ENCODE measurements around the gene TANC1. TPM values are rescaled to one million over a fixed set of nuclear protein-coding genes. Genes with fewer than 3 reads are reported as not detected.

TANC1 gene
- total RNA-seq, 1 experiment from 2014 or later: not detected

GRCh38 chr2:159251296-159252173 is 283.1 kb downstream of the TANC1 start:
- Histone ChIP-seq H3K4me1 (ENCODE audit: low read length) (no peaks in the 10 kb centered on the region), H3K27ac (ENCODE audit: low read length) (no peak overlapping the region), H3K9ac (ENCODE audit: low read length) (no peak overlapping the region), H3K36me3 (ENCODE audit: insufficient read depth, low read length) (no peaks in the 10 kb centered on the region), H3K4me3 (ENCODE audit: low read length) (no peak overlapping the region), H3K9me3 (ENCODE audit: low read length) (no peaks in the 10 kb centered on the region), H3K9me2 (replicated peaks; ENCODE audit: insufficient read depth, low read length) (no peaks in the 10 kb centered on the region), H4K20me1 (ENCODE audit: insufficient read depth, low read depth, low read length) (no peaks in the 10 kb centered on the region), H3K4me2 (ENCODE audit: low read depth, low read length, poor library complexity, severe bottlenecking) (no peak overlapping the region), H3K79me2 (ENCODE audit: low read length) (no peaks in the 10 kb centered on the region), H3K27me3 (ENCODE audit: low read length) (no peaks in the 10 kb centered on the region), H2AFZ (ENCODE audit: low read length) (no peak overlapping the region)
- DNase-seq: no peak

GRCh38 chr2:159252905-159253304 is 284.5 kb downstream of the TANC1 start:
- no peak for DNase-seq
- no peaks in the 10 kb centered on the region for H3K79me2 ChIP-seq (ENCODE audit: low read length)
- H3K9ac ChIP-seq (ENCODE audit: low read length): no peak overlapping the region
- H3K4me3 ChIP-seq (ENCODE audit: low read length): no peak overlapping the region
- no peak overlapping the region for H3K4me2 ChIP-seq (ENCODE audit: low read depth, low read length, poor library complexity, severe bottlenecking)
- no peaks in the 10 kb centered on the region for H3K9me3 ChIP-seq (ENCODE audit: low read length)
- no peak overlapping the region for H2AFZ ChIP-seq (ENCODE audit: low read length)
- no peaks in the 10 kb centered on the region for H3K27me3 ChIP-seq (ENCODE audit: low read length)
- no peaks in the 10 kb centered on the region for H3K36me3 ChIP-seq (ENCODE audit: insufficient read depth, low read length)
- H3K9me2 ChIP-seq (replicated peaks; ENCODE audit: insufficient read depth, low read length): no peaks in the 10 kb centered on the region
- no peaks in the 10 kb centered on the region for H4K20me1 ChIP-seq (ENCODE audit: insufficient read depth, low read depth, low read length)
- H3K27ac ChIP-seq (ENCODE audit: low read length): no peak overlapping the region
- no peaks in the 10 kb centered on the region for H3K4me1 ChIP-seq (ENCODE audit: low read length)

- Histone ChIP-seq H3K4me3 (ENCODE audit: low read length) (no peak overlapping the region), H3K79me2 (ENCODE audit: low read length) (no peaks in the 10 kb centered on the region), H4K20me1 (ENCODE audit: insufficient read depth, low read depth, low read length) (no peaks in the 10 kb centered on the region), H3K9me3 (ENCODE audit: low read length) (no peaks in the 10 kb centered on the region), H3K9me2 (replicated peaks; ENCODE audit: insufficient read depth, low read length) (no peaks in the 10 kb centered on the region), H3K36me3 (ENCODE audit: insufficient read depth, low read length) (no peaks in the 10 kb centered on the region), H3K27me3 (ENCODE audit: low read length) (no peaks in the 10 kb centered on the region), H3K27ac (ENCODE audit: low read length) (no peak overlapping the region), H3K4me2 (ENCODE audit: low read depth, low read length, poor library complexity, severe bottlenecking) (no peak overlapping the region), H3K4me1 (ENCODE audit: low read length) (no peaks in the 10 kb centered on the region), H2AFZ (ENCODE audit: low read length) (no peak overlapping the region), H3K9ac (ENCODE audit: low read length) (no peak overlapping the region)
- DNase-seq: no peak
Observed at GRCh38 chr2:159256159-159256558, 287.7 kb downstream of the TANC1 start.

- Histone ChIP-seq H4K20me1 (ENCODE audit: insufficient read depth, low read depth, low read length) (no peaks in the 10 kb centered on the region), H3K9me2 (replicated peaks; ENCODE audit: insufficient read depth, low read length) (no peaks in the 10 kb centered on the region), H3K79me2 (ENCODE audit: low read length) (no peaks in the 10 kb centered on the region), H3K36me3 (ENCODE audit: insufficient read depth, low read length) (no peaks in the 10 kb centered on the region), H3K9me3 (ENCODE audit: low read length) (no peaks in the 10 kb centered on the region), H2AFZ (ENCODE audit: low read length) (no peak overlapping the region), H3K4me1 (ENCODE audit: low read length) (no peaks in the 10 kb centered on the region), H3K4me3 (ENCODE audit: low read length) (no peak overlapping the region), H3K27ac (ENCODE audit: low read length) (no peak overlapping the region), H3K4me2 (ENCODE audit: low read depth, low read length, poor library complexity, severe bottlenecking) (no peak overlapping the region), H3K9ac (ENCODE audit: low read length) (no peak overlapping the region), H3K27me3 (ENCODE audit: low read length) (no peaks in the 10 kb centered on the region)
- DNase-seq: no peak
Observed at GRCh38 chr2:159262226-159262625, 293.8 kb downstream of the TANC1 start.

- H3K36me3 ChIP-seq (ENCODE audit: insufficient read depth, low read length): no peaks in the 10 kb centered on the region
- H3K4me1 ChIP-seq (ENCODE audit: low read length): no peaks in the 10 kb centered on the region
- H2AFZ ChIP-seq (ENCODE audit: low read length): no peak overlapping the region
- no peak overlapping the region for H3K4me3 ChIP-seq (ENCODE audit: low read length)
- H3K4me2 ChIP-seq (ENCODE audit: low read depth, low read length, poor library complexity, severe bottlenecking): no peak overlapping the region
- H3K9me3 ChIP-seq (ENCODE audit: low read length): no peaks in the 10 kb centered on the region
- no peak for DNase-seq
- no peaks in the 10 kb centered on the region for H3K79me2 ChIP-seq (ENCODE audit: low read length)
- no peak overlapping the region for H3K9ac ChIP-seq (ENCODE audit: low read length)
- no peaks in the 10 kb centered on the region for H4K20me1 ChIP-seq (ENCODE audit: insufficient read depth, low read depth, low read length)
- no peak overlapping the region for H3K27ac ChIP-seq (ENCODE audit: low read length)
- H3K27me3 ChIP-seq (ENCODE audit: low read length): no peaks in the 10 kb centered on the region
- H3K9me2 ChIP-seq (replicated peaks; ENCODE audit: insufficient read depth, low read length): no peaks in the 10 kb centered on the region
Observed at GRCh38 chr2:159262904-159263303, 294.5 kb downstream of the TANC1 start.

- Histone ChIP-seq H2AFZ (ENCODE audit: low read length) (no peak overlapping the region), H3K27me3 (ENCODE audit: low read length) (no peaks in the 10 kb centered on the region), H3K4me2 (ENCODE audit: low read depth, low read length, poor library complexity, severe bottlenecking) (no peak overlapping the region), H3K9me2 (replicated peaks; ENCODE audit: insufficient read depth, low read length) (no peaks in the 10 kb centered on the region), H3K27ac (ENCODE audit: low read length) (no peak overlapping the region), H3K36me3 (ENCODE audit: insufficient read depth, low read length) (no peaks in the 10 kb centered on the region), H3K9me3 (ENCODE audit: low read length) (no peaks in the 10 kb centered on the region), H4K20me1 (ENCODE audit: insufficient read depth, low read depth, low read length) (no peaks in the 10 kb centered on the region), H3K79me2 (ENCODE audit: low read length) (no peaks in the 10 kb centered on the region), H3K4me3 (ENCODE audit: low read length) (no peak overlapping the region), H3K9ac (ENCODE audit: low read length) (no peak overlapping the region), H3K4me1 (ENCODE audit: low read length) (no peaks in the 10 kb centered on the region)
- no peak for DNase-seq
Observed at GRCh38 chr2:159265171-159265576, 296.7 kb downstream of the TANC1 start.

- no peak overlapping the region for H2AFZ ChIP-seq (ENCODE audit: low read length)
- no peaks in the 10 kb centered on the region for H3K4me1 ChIP-seq (ENCODE audit: low read length)
Observed at GRCh38 chr2:159266554-159266953, 298.1 kb downstream of the TANC1 start.

GRCh38 chr2:159267921-159268320 is 299.5 kb downstream of the TANC1 start:
- Histone ChIP-seq H3K4me2 (ENCODE audit: low read depth, low read length, poor library complexity, severe bottlenecking) (no peak overlapping the region), H3K79me2 (ENCODE audit: low read length) (no peaks in the 10 kb centered on the region), H3K9me3 (ENCODE audit: low read length) (no peaks in the 10 kb centered on the region), H3K36me3 (ENCODE audit: insufficient read depth, low read length) (no peaks in the 10 kb centered on the region), H3K9ac (ENCODE audit: low read length) (no peak overlapping the region), H3K9me2 (replicated peaks; ENCODE audit: insufficient read depth, low read length) (no peaks in the 10 kb centered on the region), H3K4me3 (ENCODE audit: low read length) (no peak overlapping the region), H3K4me1 (ENCODE audit: low read length) (no peaks in the 10 kb centered on the region), H3K27me3 (ENCODE audit: low read length) (no peaks in the 10 kb centered on the region), H3K27ac (ENCODE audit: low read length) (no peak overlapping the region), H2AFZ (ENCODE audit: low read length) (no peak overlapping the region), H4K20me1 (ENCODE audit: insufficient read depth, low read depth, low read length) (no peaks in the 10 kb centered on the region)
- DNase-seq: no peak

More at GRCh38 chr2:159266554-159266953, 298.1 kb downstream of the TANC1 start:
- H3K9ac ChIP-seq (ENCODE audit: low read length): no peak overlapping the region
- H3K4me2 ChIP-seq (ENCODE audit: low read depth, low read length, poor library complexity, severe bottlenecking): no peak overlapping the region
- no peaks in the 10 kb centered on the region for H3K36me3 ChIP-seq (ENCODE audit: insufficient read depth, low read length)
- no peaks in the 10 kb centered on the region for H3K27me3 ChIP-seq (ENCODE audit: low read length)
- no peaks in the 10 kb centered on the region for H4K20me1 ChIP-seq (ENCODE audit: insufficient read depth, low read depth, low read length)
- no peaks in the 10 kb centered on the region for H3K9me2 ChIP-seq (replicated peaks; ENCODE audit: insufficient read depth, low read length)
- H3K9me3 ChIP-seq (ENCODE audit: low read length): no peaks in the 10 kb centered on the region
- H3K27ac ChIP-seq (ENCODE audit: low read length): no peak overlapping the region
- H3K79me2 ChIP-seq (ENCODE audit: low read length): no peaks in the 10 kb centered on the region
- H3K4me3 ChIP-seq (ENCODE audit: low read length): no peak overlapping the region
- no peak for DNase-seq
